ENCODE results near the gene DPF1. TPM values are rescaled to one million over a fixed set of nuclear protein-coding genes. Genes with fewer than 3 reads are reported as not detected.

DPF1 gene
- total RNA-seq, 2 experiments from 2014 or later = not detected

GRCh38 chr19:38197937-38198704, 25.9 kb downstream of the DPF1 start:
- TF ChIP-seq CTCF (IDR thresholded peaks at IDR 0.05) = no peak
- POLR2A ChIA-PET = no interaction called here
- intact Hi-C loops (cut with DNase I, micrococcal nuclease) = no loop called here
- Mint-ChIP-seq H3K27me3 (no peaks in the 10 kb centered on the region), H3K4me1 (ENCODE audit: low read depth) (no peaks in the 10 kb centered on the region), H3K9me3 (no peaks in the 10 kb centered on the region), H3K27ac (no peak overlapping the region), H3K4me3 (no peak overlapping the region), H3K36me3 (ENCODE audit: low read depth) (peaks cover 32% of the 10 kb centered on the region)
- no peaks in the 10 kb centered on the region for H3K27me3 ChIP-seq (ENCODE audit: control insufficient read depth in 1 of 2, insufficient read depth in 2 of 2, low read length in 2 of 2)
- CTCF ChIA-PET = no interaction called here
- H3K4me1 ChIP-seq (ENCODE audit: insufficient read depth, low read length) = no peaks in the 10 kb centered on the region
- no peak overlapping the region for H3K4me3 ChIP-seq (ENCODE audit: low read length)
- DNase-seq (no peak), ATAC-seq (ENCODE audit: poor library complexity) (no peak)
- H3K9me3 ChIP-seq (ENCODE audit: control insufficient read depth in 1 of 2, insufficient read depth in 1 of 2, low read length in 2 of 2) = peaks cover 0 to 13% of the 10 kb centered on the region in 2 experiments
- no peak overlapping the region for H3K27ac ChIP-seq (ENCODE audit: low read depth in 1 of 2, low read length in 2 of 2)
- H3K36me3 ChIP-seq (ENCODE audit: insufficient read depth, low read length) = no peaks in the 10 kb centered on the region

GRCh38 chr19:38196948-38197656, 26.9 kb downstream of the DPF1 start:
- TF ChIP-seq CTCF (IDR thresholded peaks at IDR 0.05) = no peak
- Mint-ChIP-seq H3K27ac (no peak overlapping the region), H3K4me1 (ENCODE audit: low read depth) (no peaks in the 10 kb centered on the region), H3K36me3 (ENCODE audit: low read depth) (peaks cover 29% of the 10 kb centered on the region), H3K9me3 (no peaks in the 10 kb centered on the region), H3K27me3 (no peaks in the 10 kb centered on the region), H3K4me3 (no peak overlapping the region)
- POLR2A ChIA-PET = no interaction called here
- CTCF ChIA-PET = no interaction called here
- Histone ChIP-seq H3K4me3 (ENCODE audit: low read length) (no peak overlapping the region), H3K4me1 (ENCODE audit: insufficient read depth, low read length) (no peaks in the 10 kb centered on the region), H3K27me3 (ENCODE audit: control insufficient read depth in 1 of 2, insufficient read depth in 2 of 2, low read length in 2 of 2) (no peaks in the 10 kb centered on the region), H3K36me3 (ENCODE audit: insufficient read depth, low read length) (no peaks in the 10 kb centered on the region), H3K27ac (ENCODE audit: low read depth in 1 of 2, low read length in 2 of 2) (no peak overlapping the region), H3K9me3 (ENCODE audit: control insufficient read depth in 1 of 2, insufficient read depth in 1 of 2, low read length in 2 of 2) (peaks cover 0 to 19% of the 10 kb centered on the region in 2 experiments)
- DNase-seq = no peak
- intact Hi-C loops (cut with DNase I, micrococcal nuclease) = no loop called here
- no peak for ATAC-seq (ENCODE audit: poor library complexity)

GRCh38 chr19:38196245-38196837, 27.7 kb downstream of the DPF1 start:
- Histone ChIP-seq H3K27ac (ENCODE audit: low read depth in 1 of 2, low read length in 2 of 2) (no peak overlapping the region), H3K9me3 (ENCODE audit: control insufficient read depth in 1 of 2, insufficient read depth in 1 of 2, low read length in 2 of 2) (peaks cover 0 to 19% of the 10 kb centered on the region in 2 experiments), H3K4me3 (ENCODE audit: low read length) (no peak overlapping the region), H3K36me3 (ENCODE audit: insufficient read depth, low read length) (no peaks in the 10 kb centered on the region), H3K27me3 (ENCODE audit: control insufficient read depth in 1 of 2, insufficient read depth in 2 of 2, low read length in 2 of 2) (no peaks in the 10 kb centered on the region), H3K4me1 (ENCODE audit: insufficient read depth, low read length) (no peaks in the 10 kb centered on the region)
- ChIA-PET POLR2A (no interaction called here), CTCF (no interaction called here)
- H3K27me3 Mint-ChIP-seq = no peaks in the 10 kb centered on the region
- intact Hi-C loops (cut with DNase I, micrococcal nuclease) = no loop called here
- no peak overlapping the region for H3K4me3 Mint-ChIP-seq
- no peaks in the 10 kb centered on the region for H3K9me3 Mint-ChIP-seq
- H3K36me3 Mint-ChIP-seq (ENCODE audit: low read depth) = peaks cover 29% of the 10 kb centered on the region
- TF ChIP-seq CTCF (IDR thresholded peaks at IDR 0.05) = no peak
- no peaks in the 10 kb centered on the region for H3K4me1 Mint-ChIP-seq (ENCODE audit: low read depth)
- ATAC-seq (ENCODE audit: poor library complexity) (no peak), DNase-seq (peak in 1 of 14 experiments; percentile 18)
- H3K27ac Mint-ChIP-seq = no peak overlapping the region
